ENCODE data around the gene CITED1.

DNA sequence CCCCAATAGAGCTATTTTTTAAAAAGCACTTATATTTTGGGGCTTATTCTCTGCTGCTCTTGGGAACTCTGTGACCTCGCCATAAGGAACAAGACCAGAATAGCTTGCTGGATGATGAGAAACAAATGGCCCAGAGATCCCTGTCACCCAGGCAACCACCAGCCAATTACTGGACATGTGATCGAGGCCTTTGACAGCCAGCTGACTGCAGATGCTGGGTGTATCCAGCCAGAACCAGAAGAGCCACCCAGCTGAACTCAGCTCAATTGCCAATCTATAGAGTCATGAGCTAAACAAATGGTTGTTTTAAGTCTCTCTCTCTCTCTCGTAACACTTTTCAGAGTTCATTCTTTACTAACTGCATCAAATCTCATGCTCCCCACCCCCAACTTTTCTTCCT, 24.4 kb upstream of the CITED1 start:
- TF ChIP-seq, protein P1, sequence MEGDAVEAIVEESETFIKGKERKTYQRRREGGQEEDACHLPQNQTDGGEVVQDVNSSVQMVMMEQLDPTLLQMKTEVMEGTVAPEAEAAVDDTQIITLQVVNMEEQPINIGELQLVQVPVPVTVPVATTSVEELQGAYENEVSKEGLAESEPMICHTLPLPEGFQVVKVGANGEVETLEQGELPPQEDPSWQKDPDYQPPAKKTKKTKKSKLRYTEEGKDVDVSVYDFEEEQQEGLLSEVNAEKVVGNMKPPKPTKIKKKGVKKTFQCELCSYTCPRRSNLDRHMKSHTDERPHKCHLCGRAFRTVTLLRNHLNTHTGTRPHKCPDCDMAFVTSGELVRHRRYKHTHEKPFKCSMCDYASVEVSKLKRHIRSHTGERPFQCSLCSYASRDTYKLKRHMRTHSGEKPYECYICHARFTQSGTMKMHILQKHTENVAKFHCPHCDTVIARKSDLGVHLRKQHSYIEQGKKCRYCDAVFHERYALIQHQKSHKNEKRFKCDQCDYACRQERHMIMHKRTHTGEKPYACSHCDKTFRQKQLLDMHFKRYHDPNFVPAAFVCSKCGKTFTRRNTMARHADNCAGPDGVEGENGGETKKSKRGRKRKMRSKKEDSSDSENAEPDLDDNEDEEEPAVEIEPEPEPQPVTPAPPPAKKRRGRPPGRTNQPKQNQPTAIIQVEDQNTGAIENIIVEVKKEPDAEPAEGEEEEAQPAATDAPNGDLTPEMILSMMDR (IDR thresholded peaks at IDR 0.05): no peak
- TF ChIP-seq EZH2 (IDR thresholded peaks at IDR 0.05): no peak
